Liver (tissue), 3 donors: Measurements from ENCODE around the gene MAML3.

Experiments used
- FOXA2 ChIP-seq: IDR thresholded peaks from 2 replicates; pipeline ENCODE4 v1.6.1; 2016; ENCODE audit warnings: antibody characterized with exemption
- RAD21 ChIP-seq, 2 donors: IDR thresholded peaks; 2 replicates each; pipeline ENCODE4 v1.6.1; 2016; ENCODE audit warnings: antibody characterized with exemption in 2 of 2, mild to moderate bottlenecking in 2 of 2
- RXRA ChIP-seq, 2 donors: IDR thresholded peaks; 2 replicates each; pipeline ENCODE4 v1.6.1; 2017 to 2018; ENCODE audit warnings: antibody characterized with exemption in 2 of 2, mild to moderate bottlenecking in 1 of 2
- TF ChIP-seq, protein P1 (sequence below): fragments of 150-350 bp; IDR thresholded peaks from 2 replicates; pipeline ENCODE4 v1.5.1; 2017; ENCODE audit warnings: improper control_type of control experiment, low read depth, low read length; ENCODE audit not compliant: missing input control
- TF ChIP-seq, protein P2 (sequence below): IDR thresholded peaks from 2 replicates; pipeline ENCODE4 v1.6.1; 2016; ENCODE audit warnings: antibody characterized with exemption, mild to moderate bottlenecking
- TF ChIP-seq, protein P3 (sequence below): IDR thresholded peaks from 2 replicates; pipeline ENCODE4 v1.6.1; 2016; ENCODE audit warnings: antibody characterized with exemption
- TF ChIP-seq, protein P4 (sequence below): IDR thresholded peaks from 2 replicates; pipeline ENCODE4 v1.6.1; 2016; ENCODE audit warnings: antibody characterized with exemption
- TF ChIP-seq, protein P5 (sequence below): IDR thresholded peaks from 2 replicates; pipeline ENCODE4 v1.6.1; 2016; ENCODE audit warnings: antibody characterized with exemption
- donor health status: healthy.
- donor health status: healthy.

DNA sequence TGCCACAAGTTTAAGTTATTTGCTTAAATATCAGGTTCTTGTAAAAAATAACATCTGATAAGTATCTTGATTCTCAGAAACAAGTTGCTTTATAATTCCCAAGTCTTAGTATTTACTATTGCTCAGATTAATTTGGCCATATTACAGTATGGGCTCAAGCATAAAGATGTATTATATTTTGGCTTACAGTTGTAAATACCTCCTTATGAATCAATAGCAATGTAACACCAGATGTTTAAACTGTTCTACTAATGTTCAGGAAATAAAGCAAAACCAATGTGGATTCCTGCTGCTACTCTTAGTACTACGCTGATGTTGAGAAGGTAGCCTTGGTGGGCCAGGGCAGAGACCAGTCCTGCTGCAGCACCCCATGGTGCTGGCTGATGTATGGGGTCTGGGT lies 385.6 kb downstream of the MAML3 start:
- TF ChIP-seq, protein P1, sequence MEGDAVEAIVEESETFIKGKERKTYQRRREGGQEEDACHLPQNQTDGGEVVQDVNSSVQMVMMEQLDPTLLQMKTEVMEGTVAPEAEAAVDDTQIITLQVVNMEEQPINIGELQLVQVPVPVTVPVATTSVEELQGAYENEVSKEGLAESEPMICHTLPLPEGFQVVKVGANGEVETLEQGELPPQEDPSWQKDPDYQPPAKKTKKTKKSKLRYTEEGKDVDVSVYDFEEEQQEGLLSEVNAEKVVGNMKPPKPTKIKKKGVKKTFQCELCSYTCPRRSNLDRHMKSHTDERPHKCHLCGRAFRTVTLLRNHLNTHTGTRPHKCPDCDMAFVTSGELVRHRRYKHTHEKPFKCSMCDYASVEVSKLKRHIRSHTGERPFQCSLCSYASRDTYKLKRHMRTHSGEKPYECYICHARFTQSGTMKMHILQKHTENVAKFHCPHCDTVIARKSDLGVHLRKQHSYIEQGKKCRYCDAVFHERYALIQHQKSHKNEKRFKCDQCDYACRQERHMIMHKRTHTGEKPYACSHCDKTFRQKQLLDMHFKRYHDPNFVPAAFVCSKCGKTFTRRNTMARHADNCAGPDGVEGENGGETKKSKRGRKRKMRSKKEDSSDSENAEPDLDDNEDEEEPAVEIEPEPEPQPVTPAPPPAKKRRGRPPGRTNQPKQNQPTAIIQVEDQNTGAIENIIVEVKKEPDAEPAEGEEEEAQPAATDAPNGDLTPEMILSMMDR = no peak
- TF ChIP-seq, protein P2, sequence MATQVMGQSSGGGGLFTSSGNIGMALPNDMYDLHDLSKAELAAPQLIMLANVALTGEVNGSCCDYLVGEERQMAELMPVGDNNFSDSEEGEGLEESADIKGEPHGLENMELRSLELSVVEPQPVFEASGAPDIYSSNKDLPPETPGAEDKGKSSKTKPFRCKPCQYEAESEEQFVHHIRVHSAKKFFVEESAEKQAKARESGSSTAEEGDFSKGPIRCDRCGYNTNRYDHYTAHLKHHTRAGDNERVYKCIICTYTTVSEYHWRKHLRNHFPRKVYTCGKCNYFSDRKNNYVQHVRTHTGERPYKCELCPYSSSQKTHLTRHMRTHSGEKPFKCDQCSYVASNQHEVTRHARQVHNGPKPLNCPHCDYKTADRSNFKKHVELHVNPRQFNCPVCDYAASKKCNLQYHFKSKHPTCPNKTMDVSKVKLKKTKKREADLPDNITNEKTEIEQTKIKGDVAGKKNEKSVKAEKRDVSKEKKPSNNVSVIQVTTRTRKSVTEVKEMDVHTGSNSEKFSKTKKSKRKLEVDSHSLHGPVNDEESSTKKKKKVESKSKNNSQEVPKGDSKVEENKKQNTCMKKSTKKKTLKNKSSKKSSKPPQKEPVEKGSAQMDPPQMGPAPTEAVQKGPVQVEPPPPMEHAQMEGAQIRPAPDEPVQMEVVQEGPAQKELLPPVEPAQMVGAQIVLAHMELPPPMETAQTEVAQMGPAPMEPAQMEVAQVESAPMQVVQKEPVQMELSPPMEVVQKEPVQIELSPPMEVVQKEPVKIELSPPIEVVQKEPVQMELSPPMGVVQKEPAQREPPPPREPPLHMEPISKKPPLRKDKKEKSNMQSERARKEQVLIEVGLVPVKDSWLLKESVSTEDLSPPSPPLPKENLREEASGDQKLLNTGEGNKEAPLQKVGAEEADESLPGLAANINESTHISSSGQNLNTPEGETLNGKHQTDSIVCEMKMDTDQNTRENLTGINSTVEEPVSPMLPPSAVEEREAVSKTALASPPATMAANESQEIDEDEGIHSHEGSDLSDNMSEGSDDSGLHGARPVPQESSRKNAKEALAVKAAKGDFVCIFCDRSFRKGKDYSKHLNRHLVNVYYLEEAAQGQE = no peak
- TF ChIP-seq RAD21 (IDR thresholded peaks at IDR 0.05) = no peak
- TF ChIP-seq, protein P3, sequence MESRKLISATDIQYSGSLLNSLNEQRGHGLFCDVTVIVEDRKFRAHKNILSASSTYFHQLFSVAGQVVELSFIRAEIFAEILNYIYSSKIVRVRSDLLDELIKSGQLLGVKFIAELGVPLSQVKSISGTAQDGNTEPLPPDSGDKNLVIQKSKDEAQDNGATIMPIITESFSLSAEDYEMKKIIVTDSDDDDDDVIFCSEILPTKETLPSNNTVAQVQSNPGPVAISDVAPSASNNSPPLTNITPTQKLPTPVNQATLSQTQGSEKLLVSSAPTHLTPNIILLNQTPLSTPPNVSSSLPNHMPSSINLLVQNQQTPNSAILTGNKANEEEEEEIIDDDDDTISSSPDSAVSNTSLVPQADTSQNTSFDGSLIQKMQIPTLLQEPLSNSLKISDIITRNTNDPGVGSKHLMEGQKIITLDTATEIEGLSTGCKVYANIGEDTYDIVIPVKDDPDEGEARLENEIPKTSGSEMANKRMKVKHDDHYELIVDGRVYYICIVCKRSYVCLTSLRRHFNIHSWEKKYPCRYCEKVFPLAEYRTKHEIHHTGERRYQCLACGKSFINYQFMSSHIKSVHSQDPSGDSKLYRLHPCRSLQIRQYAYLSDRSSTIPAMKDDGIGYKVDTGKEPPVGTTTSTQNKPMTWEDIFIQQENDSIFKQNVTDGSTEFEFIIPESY = no peak
- TF ChIP-seq, protein P4, sequence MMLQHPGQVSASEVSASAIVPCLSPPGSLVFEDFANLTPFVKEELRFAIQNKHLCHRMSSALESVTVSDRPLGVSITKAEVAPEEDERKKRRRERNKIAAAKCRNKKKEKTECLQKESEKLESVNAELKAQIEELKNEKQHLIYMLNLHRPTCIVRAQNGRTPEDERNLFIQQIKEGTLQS = no peak
- TF ChIP-seq, protein P5, sequence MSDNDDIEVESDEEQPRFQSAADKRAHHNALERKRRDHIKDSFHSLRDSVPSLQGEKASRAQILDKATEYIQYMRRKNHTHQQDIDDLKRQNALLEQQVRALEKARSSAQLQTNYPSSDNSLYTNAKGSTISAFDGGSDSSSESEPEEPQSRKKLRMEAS = no peak
- no peak for TF ChIP-seq FOXA2
- no peak for TF ChIP-seq RXRA (IDR thresholded peaks at IDR 0.05)
